Measurements from ENCODE around the gene HOXC10. TPM values are rescaled to one million over a fixed set of nuclear protein-coding genes. Genes with fewer than 3 reads are reported as not detected.
A peak's percentile ranks its signal among the peaks of the same experiment; 100 is the strongest.

Gene HOXC10
- total RNA-seq, 2 donors from 2014 or later = not detected

DNA sequence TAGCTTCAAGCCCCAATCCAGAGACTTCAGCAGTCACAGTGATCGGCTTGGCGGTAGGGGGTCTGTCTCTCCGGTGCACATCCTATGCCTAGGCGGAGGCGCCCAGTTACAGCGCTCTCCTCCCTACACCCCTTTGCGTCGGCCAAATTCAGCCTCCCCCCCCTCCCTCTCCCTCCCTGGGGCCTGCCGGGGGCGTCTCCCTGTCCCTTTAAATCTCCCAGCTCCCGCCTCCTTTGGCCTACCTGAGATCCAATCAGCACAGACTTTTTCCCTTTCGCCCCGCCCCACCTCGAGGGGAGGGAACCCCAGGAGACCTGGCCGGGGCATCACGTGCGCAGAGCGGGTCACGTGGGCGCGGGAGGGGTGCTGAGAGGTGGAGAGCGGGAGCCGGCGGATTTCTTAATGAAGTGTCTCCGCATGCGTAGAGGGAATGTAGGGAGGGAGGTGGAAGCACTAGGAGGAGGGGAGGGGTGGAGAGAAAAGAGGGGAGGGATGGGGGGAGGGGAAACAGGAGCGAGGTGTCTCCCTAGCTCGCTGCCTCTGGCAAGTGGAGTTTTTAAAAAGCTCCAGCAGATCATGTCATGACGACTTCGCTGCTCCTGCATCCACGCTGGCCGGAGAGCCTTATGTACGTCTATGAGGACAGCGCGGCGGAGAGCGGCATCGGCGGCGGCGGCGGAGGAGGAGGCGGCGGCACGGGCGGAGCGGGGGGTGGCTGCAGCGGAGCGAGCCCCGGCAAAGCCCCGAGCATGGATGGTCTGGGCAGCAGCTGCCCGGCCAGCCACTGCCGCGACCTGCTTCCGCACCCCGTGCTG lies 46.4 kb upstream of the HOXC10 start, which contains the start of gene HOXC13:
Gene HOXC13 (plus strand): TSS at position 506 of the 815 bp plus-strand sequence. CDS start 76 bp downstream, at position 582.
- Histone ChIP-seq H3K4me1 (peaks cover 0 to 27% of the 10 kb centered on the region in 2 donors), H3K4me3 (peak within 1 kb of the TSS in 1 of 2 donors; percentile 6), H3K27ac (no peak within 1 kb of the TSS), H3K36me3 (no peaks in the 10 kb centered on the region), H3K27me3 (peaks cover 50 to 78% of the 10 kb centered on the region in 2 donors), H3K9me3 (no peaks in the 10 kb centered on the region)
- no peak for DNase-seq (ENCODE audit: low spot score)
- TF ChIP-seq, protein P1, sequence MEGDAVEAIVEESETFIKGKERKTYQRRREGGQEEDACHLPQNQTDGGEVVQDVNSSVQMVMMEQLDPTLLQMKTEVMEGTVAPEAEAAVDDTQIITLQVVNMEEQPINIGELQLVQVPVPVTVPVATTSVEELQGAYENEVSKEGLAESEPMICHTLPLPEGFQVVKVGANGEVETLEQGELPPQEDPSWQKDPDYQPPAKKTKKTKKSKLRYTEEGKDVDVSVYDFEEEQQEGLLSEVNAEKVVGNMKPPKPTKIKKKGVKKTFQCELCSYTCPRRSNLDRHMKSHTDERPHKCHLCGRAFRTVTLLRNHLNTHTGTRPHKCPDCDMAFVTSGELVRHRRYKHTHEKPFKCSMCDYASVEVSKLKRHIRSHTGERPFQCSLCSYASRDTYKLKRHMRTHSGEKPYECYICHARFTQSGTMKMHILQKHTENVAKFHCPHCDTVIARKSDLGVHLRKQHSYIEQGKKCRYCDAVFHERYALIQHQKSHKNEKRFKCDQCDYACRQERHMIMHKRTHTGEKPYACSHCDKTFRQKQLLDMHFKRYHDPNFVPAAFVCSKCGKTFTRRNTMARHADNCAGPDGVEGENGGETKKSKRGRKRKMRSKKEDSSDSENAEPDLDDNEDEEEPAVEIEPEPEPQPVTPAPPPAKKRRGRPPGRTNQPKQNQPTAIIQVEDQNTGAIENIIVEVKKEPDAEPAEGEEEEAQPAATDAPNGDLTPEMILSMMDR (IDR thresholded peaks at IDR 0.05) = no peak

DNA sequence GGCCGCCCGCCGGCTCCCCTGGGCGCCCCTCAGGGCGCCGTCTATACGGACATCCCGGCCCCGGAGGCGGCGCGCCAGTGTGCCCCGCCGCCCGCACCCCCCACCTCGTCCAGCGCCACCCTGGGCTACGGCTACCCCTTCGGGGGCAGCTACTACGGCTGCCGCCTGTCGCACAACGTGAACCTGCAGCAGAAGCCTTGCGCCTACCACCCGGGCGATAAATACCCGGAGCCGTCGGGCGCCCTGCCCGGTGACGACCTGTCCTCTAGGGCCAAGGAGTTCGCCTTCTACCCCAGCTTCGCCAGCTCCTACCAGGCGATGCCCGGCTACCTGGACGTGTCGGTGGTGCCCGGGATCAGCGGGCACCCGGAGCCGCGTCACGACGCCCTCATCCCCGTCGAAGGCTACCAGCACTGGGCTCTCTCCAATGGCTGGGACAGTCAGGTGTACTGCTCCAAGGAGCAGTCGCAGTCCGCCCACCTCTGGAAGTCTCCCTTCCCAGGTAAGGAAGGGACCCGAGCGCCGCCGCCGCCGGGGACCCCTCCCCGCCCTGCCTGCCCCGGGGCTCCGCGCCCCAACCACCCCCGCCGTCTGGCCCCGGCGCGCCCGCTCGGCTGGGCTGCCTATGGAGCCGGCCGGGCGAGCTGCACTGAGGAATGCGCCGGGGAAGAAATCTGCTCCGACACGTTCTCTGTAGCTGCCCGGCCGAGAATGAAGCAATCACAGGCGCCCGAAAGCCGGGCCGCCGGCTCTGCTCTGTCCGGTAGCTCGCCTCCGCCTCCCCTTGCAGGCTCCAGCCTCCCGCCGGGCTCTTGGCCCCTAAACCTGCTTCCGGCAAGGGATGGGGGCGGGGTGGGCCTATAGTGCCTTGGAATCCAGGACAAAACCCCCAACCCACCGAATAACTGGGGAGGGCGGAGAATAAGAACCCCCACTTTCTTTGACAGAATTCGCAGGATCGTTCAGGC lies 45.5 kb upstream of the HOXC10 start:
- H3K36me3 ChIP-seq = no peaks in the 10 kb centered on the region
- peaks cover 0 to 27% of the 10 kb centered on the region in 2 donors for H3K4me1 ChIP-seq
- H3K27ac ChIP-seq = no peak overlapping the region
- peaks cover 46 to 83% of the 10 kb centered on the region in 2 donors for H3K27me3 ChIP-seq
- H3K4me3 ChIP-seq = peak overlapping the region in 1 of 2 donors; percentile 6
- no peak for DNase-seq (ENCODE audit: low spot score)
- TF ChIP-seq, protein P1 (IDR thresholded peaks at IDR 0.05) = no peak
- H3K9me3 ChIP-seq = no peaks in the 10 kb centered on the region

- Histone ChIP-seq H3K36me3 (no peaks in the 10 kb centered on the region), H3K9me3 (no peaks in the 10 kb centered on the region), H3K4me1 (peaks cover 0 to 22% of the 10 kb centered on the region in 2 donors), H3K27me3 (peaks cover 40 to 84% of the 10 kb centered on the region in 2 donors), H3K27ac (no peak overlapping the region), H3K4me3 (no peak overlapping the region)
- TF ChIP-seq, protein P1 (IDR thresholded peaks at IDR 0.05) = no peak
- no peak for DNase-seq (ENCODE audit: low spot score)
These were observed 44.4 kb upstream of the HOXC10 start for GRCh38 chr12:53940443-53941014.

GRCh38 chr12:53941187-53941586 lies 43.8 kb upstream of the HOXC10 start:
- TF ChIP-seq, protein P1 (IDR thresholded peaks at IDR 0.05) = no peak
- H3K4me1 ChIP-seq = peaks cover 0 to 18% of the 10 kb centered on the region in 2 donors

GRCh38 chr12:53941750-53942149 lies 43.2 kb upstream of the HOXC10 start:
- DNase-seq (ENCODE audit: low spot score) = no peak
- no peaks in the 10 kb centered on the region for H3K36me3 ChIP-seq
- H3K4me3 ChIP-seq = no peak overlapping the region
- H3K27ac ChIP-seq = no peak overlapping the region
- TF ChIP-seq, protein P1 (IDR thresholded peaks at IDR 0.05) = no peak
- no peaks in the 10 kb centered on the region for H3K9me3 ChIP-seq
- peaks cover 39 to 72% of the 10 kb centered on the region in 2 donors for H3K27me3 ChIP-seq
- peaks cover 0 to 18% of the 10 kb centered on the region in 2 donors for H3K4me1 ChIP-seq

More at GRCh38 chr12:53941187-53941586, 43.8 kb upstream of the HOXC10 start:
- no peak for DNase-seq (ENCODE audit: low spot score)
- Histone ChIP-seq H3K4me3 (no peak overlapping the region), H3K36me3 (no peaks in the 10 kb centered on the region), H3K27ac (no peak overlapping the region), H3K27me3 (peaks cover 40 to 77% of the 10 kb centered on the region in 2 donors), H3K9me3 (no peaks in the 10 kb centered on the region)

All from right atrium auricular region (tissue), 2 donors.